GM18502 (cell line): Measurements from ENCODE around the gene PCNX3.

Experiments used
- ATAC-seq: cut with Tn5 transposase; IDR thresholded peaks from one replicate; pipeline ENCODE4 v1.9.1; 2021; ENCODE audit warnings: mild to moderate bottlenecking; ENCODE audit not compliant: unreplicated experiment, poor library complexity

Gene PCNX3

DNA sequence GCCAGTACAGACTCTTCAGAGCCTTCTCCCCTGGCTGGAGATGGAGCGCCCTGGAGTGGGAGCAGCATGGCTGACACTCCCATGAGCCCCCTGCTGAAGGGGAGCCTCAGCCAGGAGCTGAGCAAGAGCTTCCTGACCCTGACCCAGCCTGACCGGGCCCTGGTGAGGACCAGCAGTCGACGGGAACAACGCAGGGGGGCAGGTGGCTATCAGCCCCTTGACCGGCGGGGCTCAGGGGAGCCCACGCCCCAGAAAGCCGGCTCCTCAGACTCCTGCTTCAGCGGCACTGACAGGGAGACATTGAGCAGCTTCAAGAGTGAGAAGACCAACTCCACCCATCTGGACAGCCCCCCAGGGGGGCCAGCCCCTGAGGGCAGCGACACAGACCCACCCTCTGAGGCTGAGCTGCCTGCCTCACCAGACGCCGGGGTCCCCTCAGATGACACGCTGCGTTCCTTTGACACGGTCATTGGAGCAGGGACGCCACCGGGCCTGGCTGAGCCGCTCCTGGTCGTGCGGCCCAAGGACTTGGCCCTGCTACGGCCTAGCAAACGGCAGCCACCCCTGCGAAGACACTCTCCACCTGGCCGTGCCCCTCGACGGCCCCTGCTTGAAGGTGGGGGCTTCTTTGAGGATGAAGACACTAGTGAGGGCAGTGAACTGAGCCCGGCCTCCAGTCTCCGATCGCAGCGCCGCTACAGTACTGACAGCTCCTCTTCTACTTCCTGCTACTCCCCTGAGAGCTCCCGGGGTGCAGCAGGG is 2.6 kb downstream of the PCNX3 start:
- ATAC-seq: no peak

- no peak for ATAC-seq
These were observed 3.2 kb downstream of the PCNX3 start for GRCh38 chr11:65618763-65619162.

DNA sequence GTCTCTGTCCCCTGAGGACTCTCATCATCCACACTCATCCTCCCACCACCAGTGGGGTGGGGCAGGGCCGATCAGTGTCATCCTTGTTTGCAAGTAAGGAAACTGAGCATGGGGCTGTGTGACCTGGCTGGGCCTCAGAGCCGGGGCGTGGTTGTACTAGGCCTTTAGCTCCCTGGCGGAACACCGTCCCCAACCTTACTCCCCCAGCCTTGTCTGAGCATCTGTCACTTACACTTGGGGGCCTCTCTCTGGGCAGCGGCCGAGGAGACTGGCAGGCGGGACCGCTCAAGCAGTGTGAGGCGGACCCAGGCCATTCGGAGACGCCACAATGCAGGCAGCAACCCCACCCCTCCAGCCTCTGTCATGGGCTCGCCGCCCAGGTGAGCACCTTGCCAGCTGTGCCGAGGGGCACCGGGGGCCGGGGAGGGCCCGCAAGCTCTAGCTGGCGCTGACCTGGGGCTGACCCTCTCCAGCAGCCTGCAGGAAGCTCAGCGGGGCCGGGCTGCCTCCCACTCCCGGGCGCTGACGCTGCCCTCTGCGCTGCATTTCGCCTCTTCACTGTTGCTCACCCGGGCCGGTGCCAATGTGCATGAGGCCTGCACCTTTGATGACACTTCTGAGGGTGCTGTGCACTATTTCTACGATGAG is 3.8 kb downstream of the PCNX3 start:
- ATAC-seq: no peak

DNA sequence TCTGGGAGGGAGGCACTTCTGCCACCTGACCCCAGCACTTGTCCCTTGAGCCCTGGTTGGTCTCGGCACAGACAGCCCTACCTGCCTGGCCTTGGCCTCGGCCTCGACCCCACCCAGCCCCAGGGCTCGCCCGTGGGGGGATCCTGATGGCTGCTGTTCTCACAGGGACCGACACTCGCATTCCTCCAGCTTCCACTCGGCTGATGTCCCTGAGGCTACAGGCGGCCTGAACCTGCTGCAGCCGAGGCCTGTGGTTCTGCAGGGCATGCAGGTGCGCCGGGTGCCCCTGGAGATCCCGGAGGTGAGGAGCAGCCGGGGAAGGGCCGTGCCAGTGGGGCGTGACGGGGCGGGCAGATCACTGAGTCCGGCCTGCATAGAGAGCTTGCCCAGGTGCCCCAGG is 5.1 kb downstream of the PCNX3 start:
- ATAC-seq: no peak

DNA sequence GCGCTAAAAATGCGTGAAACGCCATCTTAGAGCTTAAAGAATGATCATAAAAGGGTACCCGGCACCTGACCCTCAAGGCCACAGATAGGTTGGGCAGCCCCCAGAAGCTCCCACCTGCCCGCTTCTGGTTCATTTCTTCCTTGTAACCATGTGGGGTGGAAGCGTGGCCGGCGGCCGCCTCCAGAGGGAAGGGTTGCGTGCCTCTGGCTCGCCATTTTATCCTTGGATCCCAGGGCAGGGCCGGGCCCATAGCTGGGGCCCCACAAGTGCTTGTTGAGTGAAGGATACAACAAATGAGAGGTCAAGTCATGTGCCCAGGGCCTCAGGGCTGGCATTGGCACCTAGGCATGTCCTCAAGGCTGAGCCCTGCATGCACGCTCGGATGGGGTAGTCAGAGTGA is 5.9 kb downstream of the PCNX3 start:
- ATAC-seq: no peak

- no peak for ATAC-seq
These were observed 6.4 kb downstream of the PCNX3 start for GRCh38 chr11:65622011-65622410.

DNA sequence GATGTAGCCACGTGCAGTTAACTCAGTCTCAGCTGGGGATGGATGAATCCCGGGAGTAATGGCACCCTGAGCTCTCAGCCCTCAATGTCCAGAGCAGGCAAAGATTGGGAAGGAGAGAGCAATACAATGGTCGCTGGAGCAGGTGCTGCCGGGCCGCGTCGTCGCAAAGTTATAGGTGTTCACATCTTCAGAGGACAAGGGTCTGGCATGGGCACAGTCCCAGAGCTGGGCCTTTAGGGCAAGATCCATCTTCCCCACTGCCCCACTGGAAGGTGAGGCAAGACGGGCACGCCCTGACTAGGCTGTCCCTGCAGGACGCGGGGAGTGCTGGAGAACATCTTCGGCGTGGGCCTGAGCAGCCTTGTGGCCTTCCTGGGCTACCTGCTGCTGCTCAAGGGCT is 7.6 kb downstream of the PCNX3 start:
- no peak for ATAC-seq

DNA sequence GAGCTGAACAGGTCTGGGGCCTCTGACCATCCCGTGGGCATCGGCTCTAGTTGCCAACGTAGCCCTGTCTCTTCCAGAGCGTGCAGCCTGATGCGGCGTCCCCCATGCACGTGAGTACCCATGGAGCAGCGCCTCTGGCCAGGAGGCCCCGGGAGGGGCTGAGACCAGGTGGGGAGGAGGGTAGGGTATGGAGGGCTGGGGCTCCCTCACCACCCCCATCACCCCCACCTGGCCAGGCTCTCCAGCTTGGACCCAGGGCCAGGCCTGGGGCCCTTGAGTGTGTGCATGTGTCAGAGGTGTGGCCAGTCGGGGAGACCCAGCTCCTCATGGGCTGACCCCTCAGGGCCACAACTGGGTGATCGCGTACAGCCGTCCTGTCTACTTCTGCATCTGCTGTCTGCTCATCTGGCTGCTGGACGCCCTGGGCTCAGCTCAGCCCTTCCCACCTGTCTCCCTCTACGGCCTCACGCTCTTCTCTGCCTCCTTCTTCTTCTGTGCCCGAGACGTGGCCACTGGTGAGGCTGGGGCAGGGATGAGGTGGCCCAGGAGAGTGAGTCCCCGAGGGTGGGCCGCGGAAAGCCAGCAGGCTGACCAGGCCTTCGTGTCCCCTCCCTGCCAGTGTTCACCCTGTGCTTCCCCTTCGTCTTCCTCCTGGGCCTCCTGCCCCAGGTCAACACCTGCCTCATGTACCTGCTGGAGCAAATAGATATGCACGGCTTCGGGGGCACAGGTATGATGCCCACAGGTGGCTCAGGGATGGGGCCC is 8.5 kb downstream of the PCNX3 start:
- ATAC-seq: no peak

- ATAC-seq: no peak
These were observed 9.5 kb downstream of the PCNX3 start for GRCh38 chr11:65624931-65625627.

GRCh38 chr11:65625628-65626342 is 10.2 kb downstream of the PCNX3 start:
- ATAC-seq: no peak

- ATAC-seq: no peak
These were observed 11.6 kb downstream of the PCNX3 start for GRCh38 chr11:65627202-65627601.

DNA sequence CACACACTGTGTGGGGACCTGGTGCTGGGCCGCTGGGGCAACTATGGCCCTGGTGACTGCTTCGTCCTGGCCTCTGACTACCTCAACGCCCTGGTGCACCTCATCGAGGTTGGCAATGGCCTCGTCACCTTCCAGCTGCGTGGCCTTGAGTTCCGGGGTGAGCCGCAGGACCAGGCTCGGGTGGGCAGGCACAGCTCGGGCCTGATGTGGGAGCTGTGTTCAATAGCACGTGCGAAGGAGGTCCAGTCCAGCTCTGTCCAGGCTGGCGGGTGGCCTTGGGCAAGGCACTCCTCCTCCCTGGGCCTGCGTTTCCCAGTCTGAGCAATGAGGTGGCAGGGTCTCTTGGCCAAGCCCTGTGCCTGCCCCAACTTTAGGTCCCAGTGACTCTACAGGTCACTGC is 14.0 kb downstream of the PCNX3 start:
- ATAC-seq: no peak

- no peak for ATAC-seq
These were observed 14.6 kb downstream of the PCNX3 start for GRCh38 chr11:65630215-65630614.

DNA sequence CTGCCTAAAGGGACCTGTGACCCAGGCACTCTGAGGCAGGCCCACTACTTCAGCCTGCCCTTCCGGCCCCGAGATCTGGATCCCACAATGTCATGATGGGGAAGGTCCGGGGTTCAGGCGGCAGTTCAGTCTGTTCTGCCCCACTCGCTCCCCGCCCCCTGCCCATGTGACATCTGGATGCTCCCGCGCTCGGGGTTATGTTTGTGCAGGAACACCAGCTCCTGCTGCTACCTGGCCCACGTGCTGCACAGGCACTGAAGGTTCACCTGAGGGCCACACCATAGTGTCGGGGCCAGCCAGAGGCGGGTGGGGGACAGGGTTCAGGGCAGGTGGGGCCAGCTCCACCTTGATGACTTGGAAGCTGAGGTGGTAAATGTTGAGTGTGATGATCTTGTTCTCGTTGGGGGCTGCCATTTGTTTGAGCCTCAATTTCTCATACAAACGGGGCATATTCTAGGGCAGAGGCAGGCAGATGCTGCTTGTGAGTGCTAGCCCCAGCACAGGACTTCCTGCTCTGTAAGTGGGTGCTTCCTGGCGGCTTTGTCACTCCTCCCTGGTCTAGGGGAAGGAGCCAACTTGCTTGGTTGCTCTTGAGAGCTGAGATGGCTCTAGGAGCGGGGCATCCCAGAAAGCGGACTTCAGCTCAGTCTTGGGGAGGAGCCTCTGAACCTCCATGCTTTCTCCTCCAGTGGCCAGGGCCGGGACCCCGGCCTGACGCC is 18.0 kb downstream of the PCNX3 start:
- no peak for ATAC-seq

- no peak for ATAC-seq
These were observed 18.5 kb downstream of the PCNX3 start for GRCh38 chr11:65634109-65634436.

GRCh38 chr11:65634440-65634839 is 18.9 kb downstream of the PCNX3 start:
- no peak for ATAC-seq

DNA sequence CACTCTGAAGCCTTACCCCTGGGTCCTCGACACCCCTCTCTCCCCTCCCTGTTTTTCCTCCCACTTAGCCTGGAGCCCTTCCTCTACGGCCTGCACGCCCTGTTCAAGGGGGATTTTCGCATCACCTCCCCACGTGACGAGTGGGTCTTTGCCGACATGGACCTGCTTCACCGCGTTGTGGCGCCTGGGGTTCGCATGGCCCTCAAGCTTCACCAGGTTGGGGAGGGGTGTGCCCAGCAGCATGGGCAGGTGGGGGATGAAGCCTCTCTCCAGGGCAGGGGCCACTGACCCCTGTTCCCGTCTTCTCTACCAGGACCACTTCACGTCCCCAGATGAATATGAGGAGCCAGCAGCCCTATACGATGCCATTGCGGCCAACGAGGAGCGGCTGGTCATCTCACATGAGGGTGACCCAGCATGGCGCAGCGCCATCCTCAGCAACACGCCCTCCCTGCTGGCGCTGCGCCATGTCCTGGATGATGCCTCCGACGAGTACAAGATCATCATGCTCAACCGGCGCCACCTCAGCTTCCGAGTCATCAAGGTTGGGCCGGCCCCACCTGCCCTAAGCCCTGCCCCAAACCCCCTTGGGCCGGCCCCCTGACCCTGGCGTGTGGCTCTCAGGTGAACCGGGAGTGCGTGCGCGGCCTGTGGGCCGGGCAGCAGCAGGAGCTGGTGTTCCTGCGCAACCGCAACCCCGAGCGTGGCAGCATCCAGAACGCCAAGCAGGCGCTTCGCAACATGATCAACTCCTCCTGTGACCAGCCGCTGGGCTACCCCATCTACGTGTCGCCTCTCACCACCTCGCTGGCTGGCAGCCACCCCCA is 19.5 kb downstream of the PCNX3 start:
- no peak for ATAC-seq

- no peak for ATAC-seq
These were observed 20.8 kb downstream of the PCNX3 start for GRCh38 chr11:65636108-65637031.
